CD1c-positive myeloid dendritic cell (primary cell): ENCODE data around the gene KANSL2.

Source experiments
- DNase-seq: peaks from one replicate; pipeline ENCODE4 v3.0.0-alpha.2; 2016; ENCODE audit errors: extremely low spot score

Gene KANSL2

DNA sequence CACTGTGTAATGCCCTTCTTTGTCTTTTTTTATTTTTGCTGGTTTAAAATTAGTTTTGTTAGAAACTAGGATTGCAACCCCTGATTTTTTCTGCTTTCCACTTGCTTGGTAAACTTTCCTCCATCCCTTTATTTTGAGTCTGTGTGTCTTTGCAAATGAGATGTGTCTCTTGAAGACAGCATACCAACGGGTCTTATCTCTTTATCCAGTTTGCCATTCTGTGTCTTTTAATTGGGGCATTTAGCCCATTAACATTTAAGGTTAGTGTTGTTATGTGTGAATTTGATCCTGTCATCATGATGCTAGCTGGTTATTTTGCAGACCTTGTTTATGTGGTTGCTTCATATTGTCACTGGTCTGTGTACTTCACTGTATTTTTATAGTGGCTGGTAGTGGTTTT, 68.7 kb downstream of the KANSL2 start:
- DNase-seq: no peak
